Measurements from ENCODE around the gene ZNF215.
"Not testable (repeated sequence)": the region's sequence is repeated elsewhere in the genome, so short reads cannot be mapped to it uniquely, and the experiment has no call there.

- not testable (repeated sequence) for TF ChIP-seq POLR2AphosphoS5, POLR2A (IDR thresholded peaks at IDR 0.05; ENCODE audit: low read depth, low read length)
Observed at GRCh38 chr11:6969854-6970253, 43.6 kb downstream of the ZNF215 start.
